ENCODE measurements around the gene EHF.

Gene EHF

GRCh38 chr11:34644669-34645406 is 23.9 kb downstream of the EHF start:
- H3K36me3 ChIP-seq: no peaks in the 10 kb centered on the region
- no peak overlapping the region for H3K27ac ChIP-seq
- peaks cover 1% of the 10 kb centered on the region for H3K27me3 ChIP-seq
- H3K4me1 ChIP-seq (ENCODE audit: control insufficient read depth in 1 of 2, insufficient read depth in 1 of 2, low read depth in 1 of 2, low read length in 1 of 2): no peaks in the 10 kb centered on the region
- TF ChIP-seq CTCF (IDR thresholded peaks at IDR 0.05): no peak
- no peak overlapping the region for H3K4me3 ChIP-seq (ENCODE audit: low read depth in 1 of 2, low read length in 1 of 2)
- H3K9me3 ChIP-seq: no peaks in the 10 kb centered on the region

- H3K4me1 ChIP-seq (ENCODE audit: control insufficient read depth in 1 of 2, insufficient read depth in 1 of 2, low read depth in 1 of 2, low read length in 1 of 2): no peaks in the 10 kb centered on the region
- peaks cover 17% of the 10 kb centered on the region for H3K27me3 ChIP-seq
- H3K9me3 ChIP-seq: no peaks in the 10 kb centered on the region
- no peak overlapping the region for H3K27ac ChIP-seq
- TF ChIP-seq CTCF (IDR thresholded peaks at IDR 0.05): no peak
- H3K36me3 ChIP-seq: no peaks in the 10 kb centered on the region
- H3K4me3 ChIP-seq (ENCODE audit: low read depth in 1 of 2, low read length in 1 of 2): no peak overlapping the region
These were observed 25.5 kb downstream of the EHF start for GRCh38 chr11:34646431-34646830.

GRCh38 chr11:34647131-34647530 is 26.2 kb downstream of the EHF start:
- Histone ChIP-seq H3K27me3 (peaks cover 22% of the 10 kb centered on the region), H3K9me3 (no peaks in the 10 kb centered on the region), H3K4me1 (ENCODE audit: control insufficient read depth in 1 of 2, insufficient read depth in 1 of 2, low read depth in 1 of 2, low read length in 1 of 2) (no peaks in the 10 kb centered on the region), H3K4me3 (ENCODE audit: low read depth in 1 of 2, low read length in 1 of 2) (no peak overlapping the region), H3K36me3 (no peaks in the 10 kb centered on the region), H3K27ac (no peak overlapping the region)
- TF ChIP-seq CTCF (IDR thresholded peaks at IDR 0.05): no peak

GRCh38 chr11:34647532-34647931 is 26.6 kb downstream of the EHF start:
- no peak for TF ChIP-seq CTCF (IDR thresholded peaks at IDR 0.05)
- no peaks in the 10 kb centered on the region for H3K36me3 ChIP-seq
- no peak overlapping the region for H3K4me3 ChIP-seq (ENCODE audit: low read depth in 1 of 2, low read length in 1 of 2)
- H3K27ac ChIP-seq: no peak overlapping the region
- H3K9me3 ChIP-seq: no peaks in the 10 kb centered on the region
- peaks cover 22% of the 10 kb centered on the region for H3K27me3 ChIP-seq
- peaks cover 0 to 4% of the 10 kb centered on the region in 2 experiments for H3K4me1 ChIP-seq (ENCODE audit: control insufficient read depth in 1 of 2, insufficient read depth in 1 of 2, low read depth in 1 of 2, low read length in 1 of 2)

GRCh38 chr11:34648036-34648435 is 27.1 kb downstream of the EHF start:
- H3K36me3 ChIP-seq: no peaks in the 10 kb centered on the region
- H3K9me3 ChIP-seq: no peaks in the 10 kb centered on the region
- TF ChIP-seq CTCF (IDR thresholded peaks at IDR 0.05): no peak
- peaks cover 22% of the 10 kb centered on the region for H3K27me3 ChIP-seq
- no peak overlapping the region for H3K4me3 ChIP-seq (ENCODE audit: low read depth in 1 of 2, low read length in 1 of 2)
- H3K4me1 ChIP-seq (ENCODE audit: control insufficient read depth in 1 of 2, insufficient read depth in 1 of 2, low read depth in 1 of 2, low read length in 1 of 2): peaks cover 0 to 4% of the 10 kb centered on the region in 2 experiments
- H3K27ac ChIP-seq: no peak overlapping the region

All from neutrophil (primary cell).